ENCODE results near the gene RFPL3.
"Not testable (repeated sequence)": the region's sequence is repeated elsewhere in the genome, so short reads cannot be mapped to it uniquely, and the experiment has no call there.

RFPL3 gene

DNA sequence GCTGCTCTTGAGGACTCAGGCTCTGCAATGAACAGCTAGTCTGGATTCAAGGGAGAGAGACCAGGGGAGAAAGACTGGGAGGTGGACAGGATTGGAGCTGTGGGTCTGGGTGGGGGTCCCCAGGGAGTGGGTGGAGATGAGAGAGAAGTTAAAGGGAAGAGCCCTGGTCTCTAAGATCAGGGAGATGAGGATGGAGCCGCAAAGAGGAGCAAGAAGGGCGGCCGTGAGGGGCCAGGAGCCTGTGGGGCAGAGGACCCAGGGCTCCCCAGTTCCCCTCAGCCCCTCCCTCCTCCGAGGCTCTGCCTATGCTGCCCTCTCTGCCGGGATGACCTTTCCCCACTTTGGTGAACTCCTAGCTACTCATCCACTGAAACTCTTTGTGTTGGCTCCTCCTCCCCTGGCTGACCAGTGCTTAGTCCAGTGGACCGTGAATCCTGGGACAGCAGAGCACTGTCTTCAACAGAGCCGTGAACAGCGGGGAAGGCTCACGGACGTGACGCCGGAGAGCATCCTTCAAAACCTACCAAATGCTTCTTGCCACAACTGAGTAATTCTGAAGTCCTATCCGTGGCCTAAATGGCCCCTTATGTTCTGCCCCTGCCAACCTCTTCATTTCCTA, 16.4 kb upstream of the RFPL3 start:
- DNase-seq (ENCODE audit: extremely low read depth, insufficient read length) = no peak
- H3K4me3 ChIP-seq (replicated peaks; ENCODE audit: low read depth, low read length) = no peak overlapping the region
- H3K36me3 ChIP-seq (ENCODE audit: control insufficient read depth, insufficient read depth, low read length) = no peaks in the 10 kb centered on the region
- TF ChIP-seq CTCF (IDR thresholded peaks at IDR 0.05; ENCODE audit: insufficient read depth, low read length, poor library complexity, severe bottlenecking) = no peak
- H3K27me3 ChIP-seq (replicated peaks; ENCODE audit: control insufficient read depth, insufficient read depth, low read length) = no peaks in the 10 kb centered on the region

DNA sequence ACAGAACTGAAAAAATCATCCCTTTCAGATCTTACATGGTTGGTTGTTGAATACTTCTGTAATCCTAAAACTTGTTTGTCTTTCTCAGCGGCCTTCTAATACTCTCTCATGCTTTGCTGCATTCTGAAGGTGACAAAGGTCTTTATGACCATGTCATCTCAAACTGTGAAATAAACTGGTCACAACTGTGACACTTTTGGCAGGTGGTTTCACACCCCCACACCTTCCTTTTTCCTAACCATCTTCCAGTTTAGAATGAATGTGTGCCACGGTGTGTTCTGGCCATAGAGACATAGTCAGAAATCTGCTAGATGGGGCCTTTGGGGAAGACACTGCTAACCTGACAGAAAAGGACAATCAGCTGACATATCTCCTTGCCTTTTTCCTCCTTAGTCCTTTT, 14.7 kb upstream of the RFPL3 start:
- H3K27me3 ChIP-seq (replicated peaks; ENCODE audit: control insufficient read depth, insufficient read depth, low read length) = no peaks in the 10 kb centered on the region
- no peak for TF ChIP-seq CTCF (IDR thresholded peaks at IDR 0.05; ENCODE audit: insufficient read depth, low read length, poor library complexity, severe bottlenecking)
- H3K36me3 ChIP-seq (ENCODE audit: control insufficient read depth, insufficient read depth, low read length) = no peaks in the 10 kb centered on the region
- no peak for DNase-seq (ENCODE audit: extremely low read depth, insufficient read length)
- no peak overlapping the region for H3K4me3 ChIP-seq (replicated peaks; ENCODE audit: low read depth, low read length)

DNA sequence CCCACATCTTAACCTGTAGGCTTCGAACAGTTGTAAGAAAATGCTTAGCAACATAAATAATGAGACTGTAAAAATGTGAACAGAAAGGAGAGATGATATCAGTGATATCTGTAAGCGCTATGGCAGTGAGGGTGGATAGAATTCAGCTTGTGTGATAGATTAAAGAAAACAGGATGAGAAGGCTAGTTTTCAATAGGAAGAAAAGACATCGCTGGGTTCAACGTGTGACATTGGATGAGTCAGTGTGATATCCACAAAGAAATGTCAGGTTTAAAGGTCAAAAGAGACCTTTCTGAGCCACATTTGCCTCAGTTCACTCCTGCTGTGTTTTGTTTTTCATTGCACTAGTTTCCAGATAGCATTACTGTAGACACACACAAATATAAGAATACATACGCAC, 13.7 kb upstream of the RFPL3 start:
- no peaks in the 10 kb centered on the region for H3K36me3 ChIP-seq (ENCODE audit: control insufficient read depth, insufficient read depth, low read length)
- no peaks in the 10 kb centered on the region for H3K27me3 ChIP-seq (replicated peaks; ENCODE audit: control insufficient read depth, insufficient read depth, low read length)
- DNase-seq (ENCODE audit: extremely low read depth, insufficient read length) = no peak
- no peak overlapping the region for H3K4me3 ChIP-seq (replicated peaks; ENCODE audit: low read depth, low read length)
- no peak for TF ChIP-seq CTCF (IDR thresholded peaks at IDR 0.05; ENCODE audit: insufficient read depth, low read length, poor library complexity, severe bottlenecking)

DNA sequence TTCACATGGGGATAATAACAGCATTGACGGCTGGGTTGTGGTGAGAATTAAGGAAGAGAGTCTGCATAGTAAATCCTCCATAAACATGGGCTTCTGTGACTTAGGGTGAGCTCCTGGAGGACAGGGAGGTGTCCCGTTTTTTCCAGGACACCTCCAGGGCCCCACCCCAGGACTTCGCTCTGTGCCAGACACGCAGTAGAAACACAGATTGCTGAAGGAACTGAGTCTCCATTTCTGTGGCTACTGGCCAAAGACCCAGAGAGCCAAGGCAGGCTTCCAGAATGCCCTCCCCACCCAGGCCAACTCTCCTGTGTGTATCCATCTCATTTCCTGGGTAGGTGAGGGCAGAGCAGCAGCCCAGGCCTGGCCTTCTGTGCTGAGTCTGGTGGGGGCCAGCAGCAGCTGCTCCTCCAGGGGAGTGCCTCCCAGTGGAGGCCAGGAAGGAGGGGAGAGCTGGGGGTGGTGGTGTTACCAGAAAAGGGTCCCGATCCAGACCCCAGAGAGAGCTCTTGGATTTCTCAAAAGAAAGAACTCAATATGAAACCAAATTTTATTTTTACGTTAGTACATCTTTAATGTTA, 9.5 kb upstream of the RFPL3 start:
- no peak for TF ChIP-seq CTCF (IDR thresholded peaks at IDR 0.05; ENCODE audit: insufficient read depth, low read length, poor library complexity, severe bottlenecking)
- Histone ChIP-seq H3K4me3 (replicated peaks; ENCODE audit: low read depth, low read length) (no peak overlapping the region), H3K36me3 (ENCODE audit: control insufficient read depth, insufficient read depth, low read length) (no peaks in the 10 kb centered on the region), H3K27me3 (replicated peaks; ENCODE audit: control insufficient read depth, insufficient read depth, low read length) (no peaks in the 10 kb centered on the region)
- no peak for DNase-seq (ENCODE audit: extremely low read depth, insufficient read length)

DNA sequence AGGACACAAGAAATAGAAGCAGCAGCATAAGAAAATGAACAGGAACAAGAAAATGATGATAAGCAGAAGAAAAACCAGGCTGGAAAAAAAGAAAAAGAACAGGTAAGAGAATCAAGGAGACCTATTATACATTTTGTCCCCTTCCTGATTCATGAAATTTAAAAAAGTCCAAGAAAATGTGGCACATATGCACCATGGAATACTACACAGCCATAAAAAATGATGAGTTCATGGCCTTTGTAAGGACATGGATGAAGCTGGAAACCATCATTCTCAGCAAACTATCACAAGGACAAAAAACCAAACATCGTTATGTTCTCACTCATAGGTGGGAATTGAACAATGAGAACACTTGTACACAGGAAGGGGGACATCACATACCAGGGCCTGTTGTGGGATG, 5.8 kb upstream of the RFPL3 start:
- not testable (repeated sequence) for H3K36me3 ChIP-seq (ENCODE audit: control insufficient read depth, insufficient read depth, low read length); H3K27me3 ChIP-seq (replicated peaks; ENCODE audit: control insufficient read depth, insufficient read depth, low read length); H3K4me3 ChIP-seq (replicated peaks; ENCODE audit: low read depth, low read length); DNase-seq (ENCODE audit: extremely low read depth, insufficient read length)

DNA sequence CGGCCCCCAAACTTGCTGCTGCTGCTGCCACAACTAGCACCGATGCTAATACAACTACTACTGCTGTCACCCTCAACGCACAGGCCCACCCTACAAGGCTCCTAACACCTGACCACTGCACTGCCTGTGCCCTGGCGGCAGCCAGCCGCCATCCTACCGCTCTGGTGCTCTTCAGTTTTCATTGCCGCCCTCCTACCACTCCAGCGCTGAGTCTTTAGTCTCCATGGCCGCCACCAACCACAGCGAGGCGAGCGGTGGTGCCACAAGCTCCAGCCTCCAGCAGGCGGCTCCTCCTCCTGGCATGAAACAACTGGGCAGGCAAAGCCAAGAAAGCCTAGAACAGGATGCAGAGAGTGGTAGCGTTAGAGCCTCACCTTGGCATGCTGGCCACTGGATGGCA, 5.0 kb upstream of the RFPL3 start:
- Histone ChIP-seq H3K27me3 (replicated peaks; ENCODE audit: control insufficient read depth, insufficient read depth, low read length) (no peaks in the 10 kb centered on the region), H3K36me3 (ENCODE audit: control insufficient read depth, insufficient read depth, low read length) (no peaks in the 10 kb centered on the region), H3K4me3 (replicated peaks; ENCODE audit: low read depth, low read length) (no peak overlapping the region)
- no peak for TF ChIP-seq CTCF (IDR thresholded peaks at IDR 0.05; ENCODE audit: insufficient read depth, low read length, poor library complexity, severe bottlenecking)
- no peak for DNase-seq (ENCODE audit: extremely low read depth, insufficient read length)
